ACHN (cell line): ENCODE measurements around the gene PCNX1.
"Not testable (repeated sequence)": the region's sequence is repeated elsewhere in the genome, so short reads cannot be mapped to it uniquely, and the experiment has no call there.

Source experiments
- DNase-seq: peaks from one replicate; pipeline ENCODE4 v3.0.0-alpha.2; 2015
- in situ Hi-C: cut with HindIII; loops from 2 replicates; pipeline ENCODE4 v1.10.0; 2017; ENCODE audit warnings: low sequenced_read_pairs, low pct_ligation_motif_present, low pct_unique_long_range_greater_than_20kb

PCNX1 gene

DNA sequence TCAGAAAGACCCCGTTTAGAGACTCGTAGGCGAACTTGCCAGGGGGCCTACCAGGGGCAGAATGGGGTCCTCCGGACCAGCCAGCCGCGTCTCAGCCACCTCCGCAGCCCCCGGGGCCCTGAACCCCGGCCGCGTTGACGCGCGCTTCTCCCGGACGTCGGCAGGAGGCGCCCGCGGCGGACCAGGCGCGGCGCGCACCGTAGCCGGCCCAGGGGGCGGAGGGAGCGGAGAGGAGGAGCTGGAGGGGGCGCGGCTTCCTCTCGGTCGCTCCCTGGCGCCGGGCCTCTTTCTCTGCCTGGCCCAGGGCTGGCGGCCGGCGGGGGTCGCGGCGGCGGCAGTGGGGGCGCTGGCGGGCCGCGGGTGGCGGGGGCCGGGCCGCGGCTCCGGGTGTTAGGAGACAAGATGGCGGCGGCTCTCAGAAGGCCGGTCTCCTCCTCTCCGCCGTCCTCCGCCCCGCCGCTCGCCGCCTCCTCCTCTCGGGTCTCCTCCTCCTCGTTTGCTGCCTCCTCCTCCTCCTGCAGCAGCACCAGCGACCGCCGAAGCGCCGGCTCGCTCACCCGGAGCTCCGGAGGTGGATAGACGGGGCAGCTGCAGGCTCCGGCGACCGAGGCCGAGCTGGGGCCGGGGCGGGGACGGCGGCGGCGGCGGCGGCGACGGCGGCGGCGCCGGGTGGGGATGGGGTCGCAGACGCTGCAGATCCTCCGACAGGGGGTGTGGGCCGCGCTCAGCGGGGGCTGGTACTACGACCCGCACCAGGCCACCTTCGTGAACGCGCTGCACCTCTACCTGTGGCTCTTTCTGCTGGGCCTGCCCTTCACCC, at the start of gene PCNX1:
TSS of gene PCNX1 (plus strand) at position 284 of the 820 bp plus-strand sequence. CDS start at position 676, 392 bp downstream.
- DNase-seq, result peak; percentile 85
- in situ Hi-C loops, result no loop called here

DNA sequence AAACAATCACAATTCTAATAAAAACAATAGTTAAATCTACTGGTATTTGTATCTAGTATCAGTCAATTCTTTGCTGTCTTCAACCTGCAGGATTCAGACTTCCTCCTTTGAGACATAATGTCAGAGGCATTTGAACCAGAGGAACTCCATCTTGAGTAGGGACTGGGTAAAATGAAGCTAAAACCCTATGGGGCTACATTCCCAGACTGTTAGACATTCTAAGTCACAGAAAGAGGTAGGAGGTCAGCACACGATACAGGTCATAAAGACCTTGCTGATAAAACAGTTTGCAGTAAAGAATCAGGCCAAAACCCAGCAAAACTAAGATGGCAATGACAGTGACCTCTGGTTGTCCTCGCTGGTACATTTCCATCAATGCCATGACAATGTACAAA, 49.8 kb upstream of the PCNX1 start:
- in situ Hi-C loops, result no loop called here
- no peak for DNase-seq

DNA sequence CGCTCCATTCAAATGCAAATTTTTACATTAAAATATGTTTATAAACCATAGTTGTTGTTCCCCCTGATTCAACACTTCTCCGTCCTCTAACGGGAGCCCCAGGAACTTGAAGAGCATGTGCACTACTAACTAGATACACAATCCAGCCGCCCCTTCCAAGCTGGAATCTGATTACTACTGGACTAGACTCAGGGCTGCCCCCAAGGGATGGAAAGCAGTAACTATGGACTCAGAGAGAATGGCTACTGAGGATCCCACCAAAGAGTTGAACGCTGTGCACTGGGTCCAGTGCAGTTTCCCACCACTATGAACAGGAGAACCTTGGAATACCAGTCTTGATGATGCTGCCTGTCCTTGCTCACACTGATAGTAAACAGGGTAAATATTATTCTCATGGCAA, 48.6 kb upstream of the PCNX1 start:
- in situ Hi-C loops, result no loop called here
- no peak for DNase-seq

DNA sequence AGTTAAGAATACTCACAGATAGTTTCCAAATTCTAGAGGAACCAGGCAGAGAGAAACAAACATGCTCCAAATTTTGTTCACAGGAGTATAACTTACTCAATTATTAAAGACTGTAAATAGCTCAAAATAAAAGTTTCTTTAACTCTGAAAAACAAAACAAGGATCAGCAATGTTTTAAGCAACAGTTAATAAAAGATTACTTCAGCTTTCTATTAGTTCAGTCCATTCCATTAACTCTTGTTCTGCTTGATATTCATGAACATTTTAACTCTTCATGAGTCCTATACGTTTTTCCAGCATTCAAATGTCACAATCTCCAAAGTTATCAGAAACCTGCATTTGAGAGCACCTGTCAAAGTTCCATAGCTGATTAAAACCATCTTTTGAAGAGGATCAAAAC, 40.3 kb upstream of the PCNX1 start:
- in situ Hi-C loops, DNase-seq: not testable (repeated sequence)

DNA sequence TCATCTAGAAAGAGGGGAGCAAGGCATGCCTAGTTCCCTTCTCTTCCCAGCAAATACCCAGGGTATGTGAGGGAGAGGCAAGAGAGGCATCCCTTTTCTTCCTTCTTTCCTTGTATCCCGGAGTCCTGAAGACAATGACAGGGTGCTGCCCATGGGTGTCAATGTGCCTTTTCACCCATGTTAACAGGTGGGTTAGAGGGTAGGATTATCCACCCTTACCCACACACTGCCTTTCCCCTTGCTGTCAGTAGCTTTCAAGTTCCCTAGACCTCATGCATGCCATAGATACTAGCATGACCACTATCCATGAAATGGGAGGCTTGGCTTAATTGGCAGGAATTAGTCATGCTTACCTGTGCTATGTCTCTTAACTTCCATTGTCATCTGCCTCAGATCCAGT, 36.3 kb upstream of the PCNX1 start:
- in situ Hi-C loops, result no loop called here
- DNase-seq, result no peak

DNA sequence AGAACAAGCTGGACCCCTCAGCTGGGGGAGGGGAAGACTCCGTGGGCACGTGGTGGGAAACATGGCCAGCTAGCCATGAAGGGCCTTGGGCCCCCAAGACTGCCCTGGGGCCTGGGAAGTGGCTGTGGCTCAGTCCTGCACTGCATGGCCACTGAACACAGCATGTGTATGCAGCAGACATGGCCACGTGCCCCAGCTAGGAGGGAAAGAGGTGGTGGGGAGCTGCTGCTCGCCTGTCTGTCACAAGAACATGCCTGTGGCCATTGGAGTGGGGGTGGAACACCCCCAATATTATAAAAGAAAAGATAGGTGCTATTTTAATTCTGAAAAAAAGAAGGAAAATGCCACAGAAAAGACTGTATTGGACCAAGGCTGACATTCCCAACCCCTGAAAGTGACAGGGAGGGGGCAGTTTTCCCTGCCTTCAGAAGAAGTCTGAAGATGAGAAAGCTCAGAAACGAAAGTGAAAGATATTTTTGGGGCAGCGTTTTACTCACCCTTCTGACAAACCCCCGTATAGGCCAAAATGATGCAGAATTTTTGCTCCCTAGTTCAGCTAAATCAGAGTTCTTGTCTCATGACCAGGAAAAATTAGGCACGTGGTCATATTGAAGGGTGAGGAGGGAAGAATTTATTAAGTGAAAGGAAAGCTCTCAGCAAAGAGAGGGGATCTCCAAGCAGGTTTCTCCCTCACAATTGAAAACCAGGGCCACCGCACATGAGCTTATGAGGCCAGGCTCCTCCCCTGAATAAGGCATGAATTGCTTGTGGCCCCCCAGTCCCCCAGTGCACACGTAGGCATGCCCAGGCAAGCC, 35.2 kb upstream of the PCNX1 start:
- no peak for DNase-seq
- in situ Hi-C loops, result no loop called here

DNA sequence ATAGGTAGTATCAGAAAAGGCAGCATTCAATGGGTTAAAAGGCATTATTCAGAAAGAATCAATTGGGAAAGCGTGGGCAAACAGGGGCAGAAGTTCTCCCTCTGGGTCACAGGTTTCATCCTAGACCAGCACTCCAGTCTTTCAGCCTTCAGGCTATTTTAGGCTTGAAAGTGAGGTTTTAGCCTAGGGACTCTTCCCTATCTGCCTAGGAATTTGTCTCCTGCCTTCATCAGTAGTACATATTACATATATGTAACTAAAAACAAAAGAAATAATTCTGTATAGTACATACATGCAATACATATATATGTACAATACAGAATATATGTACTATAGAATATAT, 34.6 kb upstream of the PCNX1 start:
- in situ Hi-C loops, result no loop called here
- DNase-seq, result no peak

DNA sequence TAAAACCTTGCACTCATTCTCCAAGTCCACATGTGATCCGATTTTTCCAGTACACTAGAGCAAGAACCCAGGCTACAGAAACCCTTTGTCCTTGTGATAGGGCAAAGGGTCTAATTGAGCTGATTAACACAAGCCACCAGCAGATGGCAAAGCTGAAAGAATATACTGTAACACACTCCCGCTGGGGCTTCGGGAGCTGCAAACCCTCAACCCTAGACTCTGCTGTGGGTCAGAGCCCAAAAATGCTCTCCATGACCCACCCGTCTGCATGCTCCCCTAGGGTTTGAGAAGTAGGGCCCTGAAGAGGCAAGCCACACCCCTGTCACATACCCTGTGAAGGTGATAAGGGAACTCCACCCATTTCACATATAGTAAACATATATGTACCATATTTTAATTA, 33.6 kb upstream of the PCNX1 start:
- in situ Hi-C loops, result no loop called here
- DNase-seq, result no peak

DNA sequence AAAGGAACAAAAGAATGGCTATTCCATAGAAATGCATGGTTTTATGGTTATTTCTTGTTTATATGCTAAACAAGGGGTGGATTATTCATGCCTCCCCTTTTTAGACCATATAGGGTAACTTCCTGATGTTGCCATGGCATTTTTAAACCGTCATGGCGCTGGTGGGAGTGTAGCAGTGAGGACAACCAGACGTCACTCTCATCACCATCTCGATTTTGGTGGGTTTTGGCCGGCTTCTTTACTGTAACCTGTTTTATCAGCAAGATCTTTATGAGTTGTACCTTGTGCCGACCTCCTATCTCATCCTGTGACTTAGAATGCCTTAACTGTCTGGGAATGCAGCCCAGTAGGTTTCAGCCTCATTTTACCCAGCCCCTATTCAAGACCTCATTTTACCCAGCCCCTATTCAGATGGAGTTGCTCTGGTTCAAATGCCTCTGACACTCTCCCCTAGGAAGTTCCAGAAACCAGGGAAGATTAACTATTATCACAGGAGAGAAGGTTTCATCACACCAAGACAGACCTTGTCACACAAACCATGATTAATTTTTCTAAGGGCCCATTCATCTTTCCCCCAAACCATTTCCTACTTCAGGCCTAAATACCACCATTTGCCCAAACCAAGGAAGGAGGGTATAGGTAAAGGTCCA, 31.3 kb upstream of the PCNX1 start:
- DNase-seq, in situ Hi-C loops: not testable (repeated sequence)

DNA sequence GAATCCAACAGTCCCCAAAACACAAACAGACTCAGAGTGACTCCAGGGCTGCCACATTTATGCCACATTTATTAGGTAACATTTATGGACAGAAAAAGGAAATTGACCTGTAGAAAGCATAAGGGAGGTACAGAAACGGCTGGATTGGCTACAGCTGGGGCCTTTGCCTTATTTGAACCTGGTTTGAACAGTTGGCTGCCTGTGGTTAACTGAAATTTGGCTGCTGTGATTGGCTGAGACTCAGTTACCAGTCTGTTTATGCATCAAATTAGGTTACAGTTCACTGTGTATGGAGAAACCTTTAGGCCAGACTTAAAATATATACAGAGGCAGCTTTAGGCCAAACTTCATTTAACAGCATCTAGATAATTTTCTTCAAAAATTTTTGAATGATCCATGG, 27.8 kb upstream of the PCNX1 start:
- DNase-seq, result no peak
- in situ Hi-C loops, result no loop called here

DNA sequence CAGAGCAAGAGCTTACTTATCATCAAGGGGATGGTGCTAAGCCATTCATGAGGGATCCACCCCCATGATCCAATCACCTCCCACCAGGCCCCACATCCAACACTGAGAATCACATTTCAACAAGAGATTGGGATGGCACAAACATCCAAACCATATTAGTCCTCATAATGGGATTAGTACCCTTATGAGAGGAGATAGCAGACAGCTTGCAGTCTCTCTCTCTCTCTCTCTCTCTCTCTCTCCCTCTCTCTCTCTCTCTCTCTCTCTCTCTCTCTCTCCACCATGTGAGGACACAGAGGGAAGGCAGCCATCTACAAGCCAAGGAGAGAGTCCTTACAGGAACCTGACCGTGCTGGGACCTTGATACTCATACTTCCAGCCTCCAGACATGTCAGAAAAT, 26.4 kb upstream of the PCNX1 start:
- in situ Hi-C loops, DNase-seq: not testable (repeated sequence)

DNA sequence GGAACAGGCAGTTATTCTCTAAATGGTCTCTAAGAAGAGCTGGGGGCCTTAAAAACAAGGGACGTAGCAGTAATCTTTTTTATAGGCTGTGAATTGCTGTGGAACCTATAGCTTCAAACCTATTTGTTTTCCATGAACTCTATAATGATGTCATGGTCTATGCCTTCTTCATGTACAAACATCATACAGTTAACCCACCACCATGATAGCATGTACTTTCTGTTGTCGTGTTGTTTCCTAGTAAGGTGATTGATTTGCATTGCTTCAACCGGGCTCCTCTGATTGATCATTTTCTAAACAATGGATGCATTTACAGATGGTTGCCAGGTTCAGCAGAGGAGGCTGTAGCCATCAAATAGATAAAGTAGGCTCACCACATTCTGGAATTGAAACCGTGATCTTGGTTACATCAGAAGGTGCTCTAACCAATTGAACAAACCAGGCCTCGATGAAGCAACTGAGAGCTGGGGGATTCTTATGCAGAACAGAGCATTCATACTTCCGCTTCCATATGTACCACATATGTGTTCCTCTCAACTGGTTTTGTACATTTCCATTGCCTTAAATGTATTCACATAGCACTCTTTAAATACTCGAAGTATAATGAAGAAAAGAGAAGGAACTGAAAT, 25.6 kb upstream of the PCNX1 start:
- DNase-seq, result no peak
- in situ Hi-C loops, result no loop called here

DNA sequence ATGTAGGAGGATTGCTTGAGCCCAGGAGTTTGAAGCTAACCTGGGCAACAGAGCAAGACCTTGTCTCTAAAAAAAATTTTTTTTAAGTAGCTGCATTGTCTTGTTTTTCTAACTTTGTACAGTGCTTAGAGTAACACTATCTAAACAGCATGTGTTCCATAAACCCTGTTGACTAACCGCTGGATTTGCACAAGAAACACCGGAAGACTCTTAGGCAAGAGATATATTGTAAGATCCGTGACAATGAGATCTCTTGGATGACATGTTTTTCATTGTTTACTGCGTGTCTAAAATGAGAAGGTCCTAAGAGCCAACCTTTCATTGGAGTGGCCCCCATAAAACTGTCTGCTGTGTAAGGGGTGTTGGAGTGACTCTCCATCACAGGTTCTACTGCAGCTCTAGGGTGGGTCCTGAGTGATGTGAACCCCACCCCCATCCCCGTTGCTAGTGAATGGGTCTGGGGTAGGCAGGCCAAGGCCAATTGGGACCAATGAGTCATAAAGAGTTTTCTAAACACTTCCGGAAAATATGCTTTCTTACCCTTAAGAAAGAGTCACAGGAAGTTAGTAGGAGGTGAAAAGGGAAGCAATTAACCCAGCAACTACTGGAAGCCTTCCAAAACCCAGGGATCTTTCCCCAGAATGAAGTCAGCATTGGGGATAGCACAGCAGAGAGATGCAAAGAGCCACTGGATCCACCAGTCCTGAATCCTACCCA, 24.3 kb upstream of the PCNX1 start:
- in situ Hi-C loops, result no loop called here
- no peak for DNase-seq

DNA sequence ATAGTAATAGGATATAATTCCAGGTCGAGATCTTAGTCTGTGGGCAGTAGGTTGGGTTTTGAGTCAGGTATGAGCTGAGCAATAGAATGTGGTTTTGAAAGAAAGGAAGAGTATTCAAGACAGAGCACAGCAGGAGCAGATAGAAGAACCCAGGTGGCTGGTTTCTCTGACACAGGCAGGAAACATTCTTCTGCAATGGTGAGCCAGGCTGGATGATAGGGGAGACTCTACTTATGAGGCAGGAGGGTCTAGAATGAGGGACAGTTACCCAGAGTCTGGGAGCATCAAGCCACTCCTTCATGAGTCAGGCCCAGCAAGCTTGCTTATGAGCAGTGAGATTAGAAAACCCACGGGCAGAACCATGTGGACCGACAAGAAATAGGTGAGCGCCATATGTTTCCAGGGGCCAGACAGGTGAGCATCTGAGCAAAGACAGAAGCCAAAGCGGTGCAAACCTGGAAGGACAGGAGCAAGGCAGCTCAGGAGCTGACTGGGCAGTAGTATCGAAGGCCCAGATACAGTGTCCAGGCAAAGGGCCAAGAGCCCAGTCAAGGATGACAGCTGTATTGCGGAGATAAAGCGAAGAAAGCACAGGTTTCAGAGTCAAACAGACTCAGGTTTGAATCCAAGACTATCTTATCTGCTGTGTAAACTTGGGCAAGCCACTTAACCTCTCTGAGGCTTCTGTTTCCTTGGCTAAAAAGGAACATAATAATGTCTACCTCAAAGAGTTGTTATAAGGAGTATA, 22.5 kb upstream of the PCNX1 start:
- DNase-seq, result no peak
- in situ Hi-C loops, result no loop called here

DNA sequence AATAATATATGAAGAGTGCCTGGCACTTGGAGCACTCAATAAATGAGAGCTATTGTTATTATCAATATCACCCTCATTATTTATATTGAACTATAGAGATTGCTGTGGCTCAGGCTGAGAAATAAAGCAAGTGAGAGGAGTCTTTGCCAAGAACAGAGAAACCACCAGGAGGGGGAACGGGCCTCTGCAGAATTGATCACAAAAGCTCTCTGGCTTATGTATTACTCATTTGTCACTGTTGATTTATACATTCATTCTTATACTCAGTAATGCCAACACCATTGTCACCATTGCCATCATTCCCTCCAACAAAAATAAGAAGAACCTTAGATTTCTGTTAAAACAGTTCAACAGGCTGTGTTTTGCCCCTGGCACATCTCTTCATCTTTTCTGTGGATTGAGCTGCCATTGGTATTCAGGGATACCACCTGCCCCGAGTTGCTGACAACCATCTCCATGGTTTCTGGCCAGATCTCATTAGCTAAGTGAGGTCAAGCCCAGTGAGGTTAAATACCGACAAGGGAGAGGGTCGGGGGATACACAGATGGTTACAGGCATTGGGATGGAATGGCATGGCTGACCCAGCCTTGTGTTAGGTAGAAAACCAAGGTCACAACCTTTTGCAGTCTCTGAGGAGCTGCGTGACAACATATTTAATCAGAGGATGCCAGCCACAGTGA, 21.8 kb upstream of the PCNX1 start:
- in situ Hi-C loops, result no loop called here

DNA sequence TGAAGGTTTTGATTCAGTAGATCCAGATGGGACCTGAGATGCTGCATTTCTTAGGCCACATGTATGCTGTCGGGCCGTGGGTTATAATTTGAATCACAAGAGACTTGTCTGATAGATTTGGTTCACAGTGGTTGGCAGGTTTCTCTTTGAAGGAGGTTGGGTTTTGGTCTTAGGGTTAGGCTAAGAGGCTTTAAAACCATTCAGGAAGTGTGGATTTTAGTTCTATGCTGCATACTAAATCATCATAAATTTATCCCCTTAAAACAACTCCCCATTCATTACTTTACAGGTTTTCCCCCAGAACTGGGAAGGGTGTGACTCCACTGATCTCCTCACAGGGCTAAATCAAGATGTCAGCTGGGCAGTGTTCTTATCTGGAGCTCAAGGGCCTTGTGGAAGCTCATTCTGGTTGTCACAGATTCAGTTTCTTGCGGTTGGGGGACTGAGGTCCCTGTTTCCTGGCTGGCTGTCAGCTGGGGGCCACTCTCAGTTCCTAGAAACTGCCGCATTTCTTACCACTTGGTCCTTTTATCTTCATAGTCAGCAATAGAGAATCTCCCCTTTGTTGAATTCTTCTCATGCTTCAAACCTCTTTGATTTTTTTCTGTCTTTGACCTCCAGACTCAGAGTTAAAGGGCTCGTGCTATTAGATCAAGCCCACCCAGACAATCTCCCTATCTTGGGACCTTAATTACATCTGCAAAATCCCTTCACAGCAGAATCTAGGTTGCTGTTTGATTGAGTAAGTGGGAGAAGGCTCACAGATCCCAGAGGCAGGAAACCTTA, 20.6 kb upstream of the PCNX1 start:
- in situ Hi-C loops, result no loop called here
- DNase-seq, result no peak

More for the DNA sequence above, 21.8 kb upstream of the PCNX1 start:
- no peak for DNase-seq
